Stimulated activated CD8-positive, alpha-beta memory T cell treated with anti-CD3 and anti-CD28 coated beads, Interleukin-15, amount 100 ng/mL, for 1 hour (primary cell): Measurements from ENCODE around the gene TRPM3.
"Not testable (repeated sequence)": the region's sequence is repeated elsewhere in the genome, so short reads cannot be mapped to it uniquely, and the experiment has no call there.

Source experiments
- DNase-seq: peaks from one replicate; pipeline ENCODE4 v3.0.0-alpha.2; 2020; ENCODE audit warnings: low read depth

Gene TRPM3

GRCh38 chr9:70749066-70749465 is 372.4 kb downstream of the TRPM3 start:
- DNase-seq: no peak

DNA sequence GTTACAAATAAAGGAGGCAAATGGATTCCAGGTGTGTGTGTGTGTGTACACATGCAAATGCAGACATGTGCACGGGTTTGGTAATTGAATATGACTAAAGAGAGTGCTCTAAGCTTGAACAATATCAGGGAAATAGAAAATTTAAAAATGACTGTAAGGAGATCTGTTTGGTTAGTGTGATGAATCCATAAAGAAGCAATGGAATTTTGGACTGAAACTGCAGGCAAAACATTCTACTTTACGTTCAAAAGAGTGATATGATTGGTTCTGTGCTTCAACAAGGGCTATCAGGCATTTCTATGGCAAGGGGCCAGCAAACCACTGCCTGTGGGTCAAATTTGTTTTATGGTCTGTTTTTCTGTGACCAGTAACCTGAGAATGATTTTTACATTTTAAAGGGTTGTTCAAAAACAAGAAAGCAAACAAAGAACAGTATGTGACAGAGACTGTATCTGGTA is 374.1 kb downstream of the TRPM3 start:
- no peak for DNase-seq

- DNase-seq: no peak
Observed at GRCh38 chr9:70746760-70747159, 374.7 kb downstream of the TRPM3 start.

DNA sequence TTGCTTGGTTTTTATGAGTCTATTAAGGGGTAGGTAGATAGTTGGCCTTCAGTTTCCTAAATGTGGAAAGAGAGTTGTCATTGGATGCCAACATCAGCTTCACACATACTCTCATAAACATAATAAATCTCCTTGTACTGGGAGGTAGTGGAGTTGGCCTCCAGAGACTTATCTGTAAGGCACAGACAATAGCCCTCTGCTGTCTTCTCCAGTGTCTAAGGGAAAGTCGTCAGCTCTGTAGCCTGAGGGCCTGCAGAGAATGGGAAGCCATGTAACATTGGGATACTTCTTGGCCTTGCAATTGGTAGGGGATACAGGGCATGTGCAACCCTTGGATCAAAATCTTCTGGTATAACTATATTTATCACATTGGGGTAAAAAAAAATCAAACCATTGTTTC is 375.1 kb downstream of the TRPM3 start:
- no peak for DNase-seq

DNA sequence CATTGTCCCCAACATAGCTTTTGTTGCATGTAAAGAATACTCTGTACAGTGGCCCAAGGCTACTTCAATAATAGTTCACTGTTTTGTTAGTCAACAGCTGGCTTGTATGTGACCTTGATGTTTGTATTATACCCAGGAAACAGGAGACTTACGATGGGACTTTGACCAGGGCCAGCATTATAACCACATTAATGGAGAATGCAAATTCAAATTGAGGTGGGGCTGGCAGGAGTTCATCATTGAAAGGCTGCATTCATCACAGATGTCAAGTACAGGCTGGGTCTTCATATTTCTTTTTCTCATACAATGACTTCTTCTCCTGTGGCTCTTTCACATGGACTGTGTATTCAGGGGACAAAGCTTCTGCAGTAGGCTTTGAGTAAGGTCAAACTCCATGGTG is 396.6 kb downstream of the TRPM3 start:
- DNase-seq: not testable (repeated sequence)

- DNase-seq: not testable (repeated sequence)
Observed at GRCh38 chr9:70724025-70724424, 397.4 kb downstream of the TRPM3 start.

GRCh38 chr9:70706797-70707196 is 414.6 kb downstream of the TRPM3 start:
- DNase-seq: not testable (repeated sequence)

GRCh38 chr9:70701163-70701562 is 420.3 kb downstream of the TRPM3 start:
- no peak for DNase-seq

GRCh38 chr9:70696694-70697335 is 424.6 kb downstream of the TRPM3 start:
- DNase-seq: no peak

DNA sequence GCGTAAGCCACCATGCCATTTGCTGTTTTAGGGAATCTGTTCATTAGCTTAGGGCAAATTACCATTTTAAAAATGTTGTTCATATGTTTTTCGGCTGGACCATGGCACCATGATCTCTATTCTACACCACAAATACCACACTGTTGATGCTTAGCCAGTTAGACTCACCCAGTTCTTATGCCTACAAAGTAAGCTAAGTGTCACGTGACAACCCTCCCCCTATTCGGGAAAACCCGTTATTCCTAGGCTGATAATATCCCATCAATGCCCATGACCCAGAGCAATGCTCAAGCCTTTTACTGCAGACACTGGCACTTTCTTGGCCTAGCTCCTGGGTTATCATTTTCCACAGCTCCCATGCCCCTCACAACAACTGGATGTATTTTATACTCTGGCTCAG is 426.7 kb downstream of the TRPM3 start:
- no peak for DNase-seq

DNA sequence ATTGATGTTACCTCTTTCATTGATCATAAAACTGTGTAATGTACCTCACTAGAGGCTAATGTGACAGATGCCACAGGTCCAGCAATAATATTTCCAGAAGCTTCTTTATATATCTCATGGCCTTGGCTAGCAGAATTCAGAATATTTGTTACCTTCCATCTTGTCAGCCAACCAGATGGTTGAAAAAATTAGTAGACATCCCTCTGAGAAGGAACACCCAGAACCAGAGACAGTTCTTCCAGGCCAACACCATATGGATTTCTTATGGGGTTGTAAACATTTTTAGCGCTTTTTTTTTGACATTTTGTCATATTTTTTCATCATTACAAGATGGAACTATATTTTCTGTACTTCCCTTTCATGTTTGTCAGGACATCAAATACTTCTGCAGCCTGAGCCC is 428.2 kb downstream of the TRPM3 start:
- DNase-seq: no peak

- no peak for DNase-seq
Observed at GRCh38 chr9:70692431-70692830, 429.0 kb downstream of the TRPM3 start.

DNA sequence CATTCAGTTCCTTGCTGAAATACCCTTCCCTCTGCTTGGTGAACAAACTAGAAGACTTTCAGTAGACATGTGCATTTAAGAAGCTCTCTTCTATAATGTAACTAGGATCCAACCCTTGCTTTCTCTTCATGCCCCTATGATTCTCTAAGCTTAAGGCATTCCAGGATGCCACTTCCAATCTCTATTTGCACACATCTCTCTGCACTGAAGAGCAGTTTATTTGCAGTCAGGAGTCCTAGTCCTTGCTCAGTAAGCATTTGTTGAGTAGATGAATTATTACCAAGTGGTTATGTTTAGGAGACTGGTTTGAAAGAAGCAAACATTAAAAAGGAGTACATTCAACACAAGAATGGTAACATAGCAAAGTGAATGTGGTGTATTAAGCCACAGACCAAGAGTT is 432.7 kb downstream of the TRPM3 start:
- DNase-seq: no peak

GRCh38 chr9:70683841-70684240 is 437.6 kb downstream of the TRPM3 start:
- DNase-seq: no peak

DNA sequence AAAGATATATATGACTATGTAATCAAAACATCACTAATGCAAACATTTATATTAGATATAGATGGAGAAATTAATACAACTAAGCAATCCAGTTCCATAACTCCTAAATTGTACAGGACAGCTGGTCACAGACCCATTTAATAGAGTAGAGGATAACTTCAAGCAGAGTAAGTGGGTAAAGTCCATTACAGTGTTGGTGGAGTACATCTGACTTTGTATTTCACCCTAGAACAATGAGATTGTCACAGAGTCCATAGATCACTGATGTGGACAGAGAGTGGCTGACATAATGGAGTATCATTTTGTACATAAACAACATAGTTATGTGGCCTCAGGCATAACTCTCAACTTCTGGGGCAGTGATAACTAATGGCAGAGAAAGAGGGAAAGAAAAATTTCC is 439.1 kb downstream of the TRPM3 start:
- DNase-seq: no peak

- DNase-seq: no peak
Observed at GRCh38 chr9:70679845-70680244, 441.6 kb downstream of the TRPM3 start.

GRCh38 chr9:70678153-70678552 is 443.3 kb downstream of the TRPM3 start:
- DNase-seq: no peak

- no peak for DNase-seq
Observed at GRCh38 chr9:70677055-70677735, 444.2 kb downstream of the TRPM3 start.

- no peak for DNase-seq
Observed at GRCh38 chr9:70675868-70676370, 445.5 kb downstream of the TRPM3 start.

GRCh38 chr9:70673844-70674243 is 447.6 kb downstream of the TRPM3 start:
- DNase-seq: no peak

DNA sequence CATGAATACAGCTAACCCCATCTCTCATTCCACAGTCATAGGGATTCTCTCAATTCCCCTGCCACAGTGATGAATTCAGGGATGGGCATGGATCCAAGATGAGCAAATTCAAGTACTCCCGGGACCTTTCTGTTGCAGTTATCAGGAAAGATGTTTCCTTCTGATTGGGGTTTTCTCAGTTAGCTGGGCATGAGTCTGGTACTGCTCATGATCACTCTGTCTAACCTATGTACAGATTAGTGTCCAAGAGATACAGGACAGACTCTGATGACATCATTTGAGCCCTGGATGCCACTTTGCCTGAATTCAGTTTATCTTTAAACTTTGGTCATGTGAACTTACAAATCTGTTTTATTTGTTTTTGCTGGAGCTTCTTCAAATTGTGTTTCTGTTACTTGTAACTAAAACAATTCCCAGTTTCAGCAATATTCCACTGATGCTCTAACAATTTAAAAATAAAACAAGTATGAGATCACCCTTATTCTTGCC is 449.2 kb downstream of the TRPM3 start:
- no peak for DNase-seq

GRCh38 chr9:70668751-70669150 is 452.7 kb downstream of the TRPM3 start:
- DNase-seq: no peak

DNA sequence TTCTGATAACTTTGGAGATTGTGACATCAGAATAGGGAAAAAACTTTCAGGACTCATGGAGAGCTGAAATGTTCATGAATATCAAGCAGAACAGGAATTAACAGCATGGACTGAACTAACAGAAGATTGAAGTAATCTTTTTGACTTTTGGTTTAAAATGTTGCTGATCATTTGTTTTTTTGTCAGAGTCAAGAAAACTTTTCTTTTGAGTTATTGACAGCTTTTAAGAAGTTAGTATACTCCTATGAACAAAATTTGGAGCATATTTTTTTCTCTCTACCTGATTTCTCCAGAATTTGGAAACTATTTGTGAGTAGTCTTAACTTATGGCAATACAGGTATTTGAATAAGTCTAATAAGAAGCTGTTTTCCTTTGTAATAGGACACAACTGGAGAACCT is 462.7 kb downstream of the TRPM3 start:
- DNase-seq: no peak

GRCh38 chr9:70656281-70656680 is 465.1 kb downstream of the TRPM3 start:
- no peak for DNase-seq
